GM23338 (cell line): ENCODE measurements around the gene ERCC1. TPM values are rescaled to one million over a fixed set of nuclear protein-coding genes. Genes with fewer than 3 reads are reported as not detected.
A peak's percentile ranks its signal among the peaks of the same experiment; 100 is the strongest.

Experiments used
- ATAC-seq: fragments of 200-7000 bp; cut with Tn5 transposase; 3 replicates; pipeline ENCODE4 v1.9.1; 2020
- DNase-seq: peaks from one replicate; pipeline ENCODE4 v3.0.0-alpha.2; 2015; ENCODE audit warnings: low spot score
- H2AFZ ChIP-seq: fragments of 200-600 bp; sonication (generic); 2 replicates; pipeline ENCODE4 v1.8.0; 2016; ENCODE audit warnings: antibody characterized with exemption, mild to moderate bottlenecking, moderate library complexity
- H3F3A ChIP-seq: fragments of 200-600 bp; sonication (generic); replicated peaks from 2 replicates; pipeline ENCODE4 v1.8.0; 2017; ENCODE audit warnings: antibody characterized with exemption, mixed run types, low read depth
- H3K27ac ChIP-seq: fragments of 200-600 bp; sonication (generic); 2 replicates; pipeline ENCODE4 v1.6.1; 2016; ENCODE audit warnings: low read depth
- H3K27me3 ChIP-seq: fragments of 200-600 bp; sonication (generic); 2 replicates; pipeline ENCODE4 v1.8.0; 2016; ENCODE audit warnings: mild to moderate bottlenecking, mixed run types, moderate library complexity; ENCODE audit not compliant: insufficient read depth
- H3K36me3 ChIP-seq: fragments of 200-600 bp; sonication (generic); 2 replicates; pipeline ENCODE4 v1.8.0; 2016; ENCODE audit warnings: mild to moderate bottlenecking; ENCODE audit not compliant: insufficient read depth
- H3K4me1 ChIP-seq: fragments of 200-600 bp; sonication (generic); 2 replicates; pipeline ENCODE4 v1.8.0; 2016; ENCODE audit warnings: mild to moderate bottlenecking, moderate library complexity; ENCODE audit not compliant: insufficient read depth
- H3K4me2 ChIP-seq: fragments of 200-600 bp; sonication (generic); 2 replicates; pipeline ENCODE4 v1.7.1; 2017; ENCODE audit warnings: mixed run types
- H3K4me3 ChIP-seq: fragments of 200-600 bp; sonication (generic); 2 replicates; pipeline ENCODE4 v1.6.1; 2016; ENCODE audit warnings: mixed run types
- H3K79me2 ChIP-seq: fragments of 200-600 bp; sonication (generic); replicated peaks from 2 replicates; pipeline ENCODE4 v1.8.0; 2017; ENCODE audit warnings: mild to moderate bottlenecking; ENCODE audit not compliant: insufficient read depth
- H3K9me2 ChIP-seq: fragments of 200-600 bp; sonication (generic); 2 replicates; pipeline ENCODE4 v1.8.0; 2017; ENCODE audit not compliant: insufficient read depth
- H4K20me1 ChIP-seq: fragments of 200-600 bp; sonication (generic); replicated peaks from 2 replicates; pipeline ENCODE4 v1.8.0; 2017; ENCODE audit warnings: mild to moderate bottlenecking; ENCODE audit not compliant: insufficient read depth
- H3K27ac Mint-ChIP-seq: 2 replicates; pipeline ENCODE4 v1.8.0; 2020; ENCODE audit warnings: inconsistent platforms, mild to moderate bottlenecking, moderate library complexity, mixed read lengths
- H3K27me3 Mint-ChIP-seq: 3 replicates; pipeline ENCODE4 v1.8.0; 2022; ENCODE audit warnings: low read depth, mild to moderate bottlenecking, moderate library complexity, mixed read lengths, inconsistent platforms; ENCODE audit not compliant: insufficient read depth, poor library complexity
- H3K36me3 Mint-ChIP-seq: 3 replicates; pipeline ENCODE4 v1.8.0; 2021; ENCODE audit warnings: low read depth, mild to moderate bottlenecking, inconsistent platforms, moderate library complexity, mixed read lengths
- H3K4me1 Mint-ChIP-seq: 3 replicates; pipeline ENCODE4 v1.8.0; 2020; ENCODE audit warnings: mild to moderate bottlenecking, inconsistent platforms, mixed read lengths
- H3K4me3 Mint-ChIP-seq: 3 replicates; pipeline ENCODE4 v1.8.0; 2021; ENCODE audit warnings: moderate library complexity, mild to moderate bottlenecking, inconsistent platforms, mixed read lengths
- H3K9me3 Mint-ChIP-seq: 3 replicates; pipeline ENCODE4 v1.8.0; 2020; ENCODE audit warnings: moderate library complexity, mild to moderate bottlenecking, inconsistent platforms, mixed read lengths
- CREB1 ChIP-seq: fragments of 250-450 bp; sonication (Bioruptor Pico); IDR thresholded peaks from 2 replicates; pipeline ENCODE4 v1.5.0; 2020; ENCODE audit warnings: low read depth, mild to moderate bottlenecking, moderate library complexity
- CTCF ChIP-seq, 2 experiments: fragments of 200-600 bp in 1 of 2; sonication (generic) in 1 of 2; conservative IDR thresholded peaks; 2 replicates each; pipeline versions ENCODE4 v1.5.1 to v1.6.1; 2016 to 2017; ENCODE audit warnings: antibody characterized with exemption in 2 of 2, low read depth in 2 of 2, mild to moderate bottlenecking in 2 of 2, moderate library complexity in 1 of 2
- ETS1 ChIP-seq: IDR thresholded peaks from 2 replicates; pipeline ENCODE4 v1.6.1; 2016; ENCODE audit warnings: antibody characterized with exemption
- EZH2 ChIP-seq: fragments of 200-600 bp; sonication (generic); IDR thresholded peaks from one replicate; pipeline ENCODE4 v1.8.0; 2017; ENCODE audit warnings: antibody characterized with exemption, mild to moderate bottlenecking, low read depth; ENCODE audit not compliant: unreplicated experiment
- EZH2phosphoT487 ChIP-seq: fragments of 200-600 bp; sonication (generic); IDR thresholded peaks from one replicate; pipeline ENCODE4 v1.8.1; 2018; ENCODE audit warnings: antibody characterized with exemption; ENCODE audit not compliant: unreplicated experiment
- JUNB ChIP-seq: IDR thresholded peaks from one replicate; pipeline ENCODE4 v1.6.1; 2016; ENCODE audit warnings: antibody characterized with exemption; ENCODE audit not compliant: unreplicated experiment
- REST ChIP-seq: IDR thresholded peaks from one replicate; pipeline ENCODE4 v1.6.1; 2018; ENCODE audit warnings: antibody characterized with exemption; ENCODE audit not compliant: unreplicated experiment
- ZNF114 ChIP-seq: fragments of 250-450 bp; sonication (Bioruptor Pico); IDR thresholded peaks from 2 replicates; pipeline ENCODE4 v1.5.0; 2020; ENCODE audit warnings: mild to moderate bottlenecking, moderate library complexity
- ZNF331 ChIP-seq: fragments of 250-450 bp; sonication (Bioruptor Pico); IDR thresholded peaks from 2 replicates; pipeline ENCODE4 v1.5.0; 2020; ENCODE audit warnings: low read depth, mild to moderate bottlenecking, moderate library complexity
- polyA plus RNA-seq: library from polyadenylated mRNA; unstranded; fragments of >200 nt; fragmentation: Nextera tagmentation; extraction: Ambion mirVana; gene quantifications from 2 replicates; pipeline ENCODE4 v1.2.1, GENCODE V29; 2016
- total RNA-seq: library from RNA; depleted of rRNA; stranded (reverse); fragments of >200 nt; shearing (Covaris generic); gene quantifications from 2 replicates; pipeline ENCODE4 v1.2.3, GENCODE V29; 2014

Gene ERCC1
- total and polyA plus RNA-seq, 2 experiments from 2014 or later, result 39.0 to 52.3 TPM

GRCh38 chr19:45472563-45473366 lies 49.0 kb upstream of the ERCC1 start:
- H3K27ac ChIP-seq, result no peak overlapping the region
- H4K20me1 ChIP-seq, result no peaks in the 10 kb centered on the region
- peaks cover 62% of the 10 kb centered on the region for H3K27me3 ChIP-seq
- Mint-ChIP-seq H3K9me3 (no peaks in the 10 kb centered on the region), H3K4me1 (peaks cover 28% of the 10 kb centered on the region), H3K27me3 (peaks cover 45% of the 10 kb centered on the region), H3K4me3 (peak overlapping the region; percentile 76), H3K27ac (no peak overlapping the region), H3K36me3 (no peaks in the 10 kb centered on the region; the same call in 2 of the 3 replicates)
- peaks cover 13% of the 10 kb centered on the region for H3F3A ChIP-seq
- H3K79me2 ChIP-seq, result no peaks in the 10 kb centered on the region
- TF ChIP-seq REST (no peak), CTCF (conservative IDR thresholded peaks at IDR 0.05; ENCODE audit: low read depth in 2 of 2) (no peak), EZH2 (no peak)
- peak overlapping the region; percentile 100 for H2AFZ ChIP-seq
- no peaks in the 10 kb centered on the region for H3K36me3 ChIP-seq
- peaks cover 21% of the 10 kb centered on the region; the same call in 1 of the 2 replicates for H3K4me1 ChIP-seq
- ATAC-seq (peak; percentile 5), DNase-seq (peak; percentile 57)
- no peaks in the 10 kb centered on the region for H3K9me2 ChIP-seq
- H3K4me3 ChIP-seq, result peak overlapping the region; percentile 76
- H3K4me2 ChIP-seq, result peak overlapping the region; percentile 93

- no peak overlapping the region for H3K27ac ChIP-seq
- H4K20me1 ChIP-seq, result no peaks in the 10 kb centered on the region
- H3K27ac Mint-ChIP-seq, result no peak overlapping the region
- DNase-seq (peak; percentile 30), ATAC-seq (no peak)
- no peaks in the 10 kb centered on the region; the same call in 2 of the 3 replicates for H3K36me3 Mint-ChIP-seq
- H3K4me3 Mint-ChIP-seq, result peak overlapping the region; percentile 76
- no peaks in the 10 kb centered on the region for H3K79me2 ChIP-seq
- H2AFZ ChIP-seq, result peak overlapping the region; percentile 100
- H3K9me2 ChIP-seq, result no peaks in the 10 kb centered on the region
- H3K36me3 ChIP-seq, result no peaks in the 10 kb centered on the region
- H3K4me1 ChIP-seq, result peaks cover 20% of the 10 kb centered on the region; the same call in 1 of the 2 replicates
- H3K27me3 ChIP-seq, result peaks cover 59% of the 10 kb centered on the region
- peak overlapping the region; percentile 76 for H3K4me3 ChIP-seq
- peaks cover 13% of the 10 kb centered on the region for H3F3A ChIP-seq
- H3K4me1 Mint-ChIP-seq, result peaks cover 30% of the 10 kb centered on the region
- H3K27me3 Mint-ChIP-seq, result peaks cover 44% of the 10 kb centered on the region
- peak overlapping the region; percentile 93 for H3K4me2 ChIP-seq
- no peaks in the 10 kb centered on the region for H3K9me3 Mint-ChIP-seq
- TF ChIP-seq EZH2, result no peak
- no peak for TF ChIP-seq ZNF114 (CRISPR knock-in tag)
- TF ChIP-seq EZH2phosphoT487, result no peak
- TF ChIP-seq ETS1, result no peak
- no peak for TF ChIP-seq ZNF331 (CRISPR knock-in tag)
- no peak for TF ChIP-seq CREB1
- TF ChIP-seq JUNB, result no peak
Observed at GRCh38 chr19:45471931-45472562, 48.3 kb upstream of the ERCC1 start.
